OCI-M2 (cell line): ENCODE measurements around the gene FBLN1.
"Not testable (repeated sequence)": the region's sequence is repeated elsewhere in the genome, so short reads cannot be mapped to it uniquely, and the experiment has no call there.

ENCODE experiments used
- DNase-seq: peaks from one replicate; lab custom pipeline; 2025; ENCODE audit not compliant: unreplicated experiment; lab: John Stamatoyannopoulos, UW

The FBLN1 gene

GRCh38 chr22:45526768-45527360 lies 24.2 kb downstream of the FBLN1 start:
- DNase-seq: no peak

GRCh38 chr22:45527456-45527855 lies 24.8 kb downstream of the FBLN1 start:
- no peak for DNase-seq

GRCh38 chr22:45528046-45528445 lies 25.4 kb downstream of the FBLN1 start:
- DNase-seq: no peak

- DNase-seq: no peak
Measured at GRCh38 chr22:45529105-45529504, 26.4 kb downstream of the FBLN1 start.

DNA sequence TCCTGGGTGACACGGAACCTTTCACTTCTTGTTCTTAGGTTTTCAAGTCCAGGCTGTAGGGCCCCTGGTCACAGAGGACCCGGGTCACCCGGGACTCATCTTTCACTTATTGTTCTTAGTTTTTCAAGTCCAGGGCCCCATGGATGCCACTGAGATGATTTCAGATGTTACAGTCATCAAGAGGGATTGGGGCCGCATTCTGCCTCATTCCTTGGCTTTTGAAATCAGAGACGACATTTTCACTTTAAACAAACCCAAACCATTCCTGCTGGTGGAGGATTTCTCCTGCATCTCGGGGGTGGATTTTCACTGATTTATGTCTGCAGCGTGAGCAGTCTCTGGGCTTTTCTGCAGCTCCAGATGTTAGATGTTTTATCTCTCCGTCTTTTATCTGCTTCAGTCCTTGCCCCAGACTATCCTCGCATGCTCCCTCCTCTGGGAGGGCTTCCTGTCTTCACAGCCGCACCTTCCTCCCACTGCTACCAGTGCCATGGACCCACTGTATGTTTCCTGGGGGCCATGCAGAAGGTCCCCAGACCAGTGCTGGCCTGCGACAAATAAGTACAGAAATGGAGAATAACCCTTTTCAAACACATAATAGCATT lies 27.4 kb downstream of the FBLN1 start:
- no peak for DNase-seq

GRCh38 chr22:45531441-45532234 lies 29.0 kb downstream of the FBLN1 start:
- DNase-seq: no peak

DNA sequence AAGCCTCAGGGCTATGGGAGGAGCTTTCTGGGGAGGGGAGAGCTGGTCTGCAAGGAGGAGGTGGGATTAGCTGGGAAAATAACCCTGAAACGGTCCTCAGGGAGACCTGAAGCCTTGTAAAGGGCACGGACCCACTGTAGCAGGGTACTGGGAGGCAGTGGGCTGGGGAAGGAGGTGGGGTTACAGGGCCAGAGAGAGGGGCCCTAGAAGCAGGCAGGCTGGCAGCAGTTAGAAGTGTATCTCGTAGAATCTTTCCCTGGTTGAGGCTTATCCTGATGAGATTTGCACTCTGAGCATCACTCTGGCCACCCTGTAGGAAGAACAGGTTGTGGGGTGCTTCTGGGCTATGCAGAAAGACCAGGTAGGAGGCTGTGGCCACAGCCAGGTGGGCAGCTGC lies 29.6 kb downstream of the FBLN1 start:
- no peak for DNase-seq

GRCh38 chr22:45533703-45534102 lies 31.0 kb downstream of the FBLN1 start:
- no peak for DNase-seq

DNA sequence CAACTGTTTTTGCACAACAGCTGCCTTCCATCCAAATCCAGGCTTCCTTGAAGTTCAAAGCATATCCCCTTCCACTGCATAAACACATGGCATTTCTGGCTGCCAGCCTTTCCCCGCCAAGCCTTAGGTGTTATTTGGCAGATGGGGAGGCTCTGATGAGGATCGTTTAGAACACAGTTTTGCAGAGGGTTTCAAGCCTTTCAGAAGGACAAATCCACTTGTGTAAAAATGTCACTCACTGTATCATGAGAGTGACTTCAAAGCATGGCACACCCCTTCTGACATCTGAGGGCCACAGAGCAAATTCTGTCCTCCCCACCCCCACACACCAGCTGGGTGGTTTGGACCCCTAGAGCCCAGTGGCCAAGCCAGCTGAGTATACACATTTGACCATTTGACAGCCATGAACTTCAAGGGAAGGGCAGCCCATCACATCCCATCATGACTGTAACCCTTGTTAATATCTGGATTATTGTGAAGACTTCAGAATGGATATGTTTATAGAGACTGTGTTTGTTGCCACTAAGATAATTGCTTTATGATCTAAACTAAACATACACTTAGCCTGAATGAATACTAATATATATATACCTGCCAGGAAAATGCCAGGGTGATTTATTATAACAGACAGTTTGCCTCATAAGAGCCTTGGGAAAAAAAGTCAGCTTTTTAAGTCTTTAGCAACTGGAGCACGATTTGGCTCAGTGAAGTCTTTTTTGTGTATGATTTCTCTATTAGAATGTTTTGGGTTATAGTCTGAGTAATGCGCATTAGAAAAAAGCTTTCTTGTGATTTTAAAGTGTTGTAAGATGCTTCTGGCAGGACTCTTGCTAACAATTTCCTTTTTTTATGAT lies 31.9 kb downstream of the FBLN1 start:
- DNase-seq: no peak

GRCh38 chr22:45535290-45535689 lies 32.6 kb downstream of the FBLN1 start:
- DNase-seq: no peak

GRCh38 chr22:45535835-45536234 lies 33.2 kb downstream of the FBLN1 start:
- not testable (repeated sequence) for DNase-seq

- DNase-seq: no peak
Measured at GRCh38 chr22:45537734-45538181, 35.1 kb downstream of the FBLN1 start.

GRCh38 chr22:45538281-45538680 lies 35.6 kb downstream of the FBLN1 start:
- no peak for DNase-seq

DNA sequence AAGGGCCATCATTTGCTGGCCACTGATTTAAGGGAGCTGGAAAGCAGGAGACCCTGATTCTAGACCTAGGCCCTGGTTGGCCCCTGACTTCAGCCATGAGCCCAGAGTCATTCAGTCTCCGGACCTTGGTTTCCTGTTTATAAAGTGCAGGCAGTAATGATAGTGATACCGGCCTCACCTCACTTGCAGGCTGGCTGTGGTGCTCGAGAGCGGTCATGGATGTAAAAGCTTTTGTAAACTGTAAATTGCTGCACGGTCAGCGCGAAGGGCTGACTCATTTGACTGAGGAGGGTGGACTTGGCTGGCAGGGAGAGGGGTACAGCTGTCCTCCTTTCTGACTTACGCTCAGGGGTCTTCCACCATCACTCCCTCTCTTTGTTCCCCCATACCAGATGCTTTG lies 37.4 kb downstream of the FBLN1 start:
- DNase-seq: no peak

DNA sequence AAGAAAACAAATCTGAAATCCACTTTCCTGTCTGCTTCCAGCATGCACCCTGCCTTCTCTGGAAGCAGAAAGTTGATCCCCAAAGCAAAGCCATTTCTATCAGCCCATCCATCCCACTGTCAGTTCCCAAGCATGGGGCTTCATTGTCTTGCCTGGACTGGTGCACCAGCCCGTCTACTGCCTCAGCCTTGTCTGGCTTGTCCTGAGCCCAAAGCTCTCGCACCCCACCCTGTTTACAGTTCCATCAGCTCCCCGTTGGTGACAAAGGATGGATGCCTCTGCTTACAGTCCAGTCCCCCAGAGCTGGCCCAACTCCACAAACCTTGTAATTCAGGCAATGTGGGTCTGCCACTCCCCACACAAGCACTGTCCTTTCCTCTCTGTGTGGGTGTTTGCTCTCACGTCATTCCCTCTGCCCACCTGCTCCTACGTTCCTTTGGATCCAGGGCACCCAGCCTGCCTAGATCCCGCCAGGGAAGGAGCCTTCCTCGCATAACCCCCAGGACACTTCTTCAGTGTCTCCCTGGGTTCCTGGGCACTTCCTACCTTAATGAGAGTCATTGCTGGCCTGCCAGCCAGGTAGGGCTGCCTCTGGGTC lies 38.8 kb downstream of the FBLN1 start:
- DNase-seq: no peak

DNA sequence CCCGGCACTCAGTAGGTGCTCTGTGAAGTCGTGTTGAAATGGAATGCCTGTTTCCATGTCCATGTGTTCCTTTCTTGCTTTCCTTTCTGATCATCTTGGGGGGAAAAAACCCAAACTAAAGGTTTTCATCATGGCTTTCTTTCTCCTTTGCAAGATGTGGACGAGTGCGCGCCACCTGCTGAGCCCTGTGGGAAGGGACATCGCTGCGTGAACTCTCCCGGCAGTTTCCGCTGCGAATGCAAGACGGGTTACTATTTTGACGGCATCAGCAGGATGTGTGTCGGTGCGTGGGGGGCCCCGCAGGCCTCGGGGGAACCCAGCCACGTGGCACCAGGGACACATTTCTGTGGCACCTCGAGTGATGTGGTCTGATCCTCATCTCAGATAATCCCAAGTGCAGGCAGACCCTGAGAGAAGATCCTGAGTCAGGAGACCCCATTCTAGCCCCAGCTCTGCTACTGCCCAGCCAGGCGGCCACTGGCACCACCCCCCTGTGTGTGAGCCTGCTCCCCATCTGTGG lies 39.4 kb downstream of the FBLN1 start:
- no peak for DNase-seq

DNA sequence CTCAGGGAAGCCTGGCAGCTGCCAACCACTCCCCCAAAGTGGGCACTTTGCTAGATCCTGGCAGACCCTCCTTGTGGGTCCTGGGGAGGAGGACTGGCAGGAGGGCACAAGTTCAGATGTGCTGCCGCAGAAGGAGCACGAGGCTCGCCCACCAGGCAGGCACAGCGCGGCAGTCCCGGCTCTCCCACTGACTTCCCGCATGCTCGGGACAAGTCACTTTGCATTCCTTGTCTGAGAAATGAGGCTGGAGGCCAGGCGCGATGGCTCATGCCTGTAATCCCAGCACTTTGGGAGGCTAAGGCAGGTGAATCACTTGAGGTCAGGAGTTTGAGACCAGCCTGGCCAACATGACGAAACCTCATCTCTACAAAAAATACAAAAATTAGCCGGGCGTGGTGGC lies 40.1 kb downstream of the FBLN1 start:
- not testable (repeated sequence) for DNase-seq

GRCh38 chr22:45543243-45543642 lies 40.6 kb downstream of the FBLN1 start:
- no peak for DNase-seq

DNA sequence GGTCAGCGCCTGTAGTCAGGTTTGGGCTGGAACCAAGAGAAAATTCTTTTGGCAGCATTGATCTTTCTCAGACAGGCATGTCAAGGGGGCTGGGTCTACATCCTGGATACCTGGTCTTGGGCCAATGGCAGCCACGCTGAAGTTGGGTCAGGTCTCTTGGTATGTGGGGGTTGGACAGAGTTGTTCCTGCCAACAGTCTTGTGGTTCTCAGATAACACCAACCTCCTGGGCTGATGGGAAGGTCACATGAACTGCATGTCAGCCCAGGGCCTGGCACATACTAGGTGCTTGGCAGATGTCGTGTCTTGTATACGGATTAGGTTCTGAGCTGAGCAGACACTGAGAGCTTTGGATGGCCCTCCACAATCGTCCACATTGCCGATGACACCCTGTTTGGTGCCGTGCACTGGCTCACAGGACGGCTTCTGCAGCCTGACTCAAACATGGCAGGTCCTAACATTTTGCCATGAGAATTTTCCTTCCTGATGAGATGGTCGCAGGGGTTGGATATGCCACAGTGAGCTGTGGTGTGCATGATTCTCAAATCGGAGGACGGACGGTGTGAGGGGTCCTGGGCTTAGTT lies 42.0 kb downstream of the FBLN1 start:
- no peak for DNase-seq

GRCh38 chr22:45546333-45547015 lies 43.8 kb downstream of the FBLN1 start:
- DNase-seq: no peak
